T-helper 2 cell treated with Interferon-gamma antibody and Interleukin-4, amounts not matched to agents 100 ng/mL and 5 ng/mL, for 36 hours (primary cell): ENCODE data around the gene FHAD1. TPM values are rescaled to one million over a fixed set of nuclear protein-coding genes. Genes with fewer than 3 reads are reported as not detected.

Experiments
- intact Hi-C: fragments of 100-400 bp; cut with micrococcal nuclease; formaldehyde crosslinking; loops from one replicate; pipeline ENCODE4 v1.15.1; 2023
- total RNA-seq: library from RNA; stranded (reverse); gene quantifications from 2 replicates; pipeline ENCODE4 v1.2.3, GENCODE V29; 2022

The FHAD1 gene
- total RNA-seq, 1 donor from 2014 or later: 0.09 TPM

GRCh38 chr1:15410223-15410883 is 163.3 kb downstream of the FHAD1 start:
- intact Hi-C loops: no loop called here

GRCh38 chr1:15410884-15411245 is 163.8 kb downstream of the FHAD1 start:
- intact Hi-C loops: no loop called here

GRCh38 chr1:15411593-15412137 is 164.6 kb downstream of the FHAD1 start:
- intact Hi-C loops: no loop called here

GRCh38 chr1:15412175-15412800 is 165.3 kb downstream of the FHAD1 start:
- intact Hi-C loops: no loop called here

- intact Hi-C loops: no loop called here
Observed at GRCh38 chr1:15412843-15413242, 165.8 kb downstream of the FHAD1 start.

GRCh38 chr1:15413563-15414444 is 166.8 kb downstream of the FHAD1 start:
- intact Hi-C loops: no loop called here

- intact Hi-C loops: no loop called here
Observed at GRCh38 chr1:15414445-15414983, 167.5 kb downstream of the FHAD1 start.

GRCh38 chr1:15417059-15417934 is 170.3 kb downstream of the FHAD1 start:
- intact Hi-C loops: loop anchor here (1.0 to 2.0 kb wide), 3 partner anchors 8 to 110 kb away; partner anchors contain the start of genes DNAJC16 and EFHD2

GRCh38 chr1:15418806-15419515 is 171.9 kb downstream of the FHAD1 start:
- intact Hi-C loops: no loop called here

GRCh38 chr1:15420853-15421465 is 173.9 kb downstream of the FHAD1 start:
- intact Hi-C loops: no loop called here

- intact Hi-C loops: no loop called here
Observed at GRCh38 chr1:15422871-15423270, 175.8 kb downstream of the FHAD1 start.

- intact Hi-C loops: no loop called here
Observed at GRCh38 chr1:15423355-15424077, 176.5 kb downstream of the FHAD1 start.

- intact Hi-C loops: no loop called here
Observed at GRCh38 chr1:15424146-15424667, 177.2 kb downstream of the FHAD1 start.

- intact Hi-C loops: no loop called here
Observed at GRCh38 chr1:15424981-15425380, 178.0 kb downstream of the FHAD1 start.

GRCh38 chr1:15425521-15425920 is 178.5 kb downstream of the FHAD1 start:
- intact Hi-C loops: no loop called here

GRCh38 chr1:15425958-15426357 is 178.9 kb downstream of the FHAD1 start:
- intact Hi-C loops: no loop called here

GRCh38 chr1:15426492-15427279 is 179.7 kb downstream of the FHAD1 start:
- intact Hi-C loops: no loop called here

- intact Hi-C loops: no loop called here
Observed at GRCh38 chr1:15427280-15427666, 180.2 kb downstream of the FHAD1 start.
